VCaP (cell line): ENCODE results near the gene SIMC1.

Experiments
- H3K27ac ChIP-seq: fragments of 450-650 bp; 2 replicates; pipeline ENCODE4 v1.5.1; 2017
- CTCF ChIP-seq: fragments of 450-650 bp; conservative IDR thresholded peaks from 2 replicates; pipeline ENCODE4 v1.5.1; 2017; ENCODE audit warnings: mild to moderate bottlenecking, moderate library complexity

SIMC1 gene

GRCh38 chr5:176352116-176352878 is 114.1 kb downstream of the SIMC1 start:
- no peak for TF ChIP-seq CTCF
- no peak overlapping the region; the same call in 1 of the 2 replicates for H3K27ac ChIP-seq

GRCh38 chr5:176353533-176353932 is 115.3 kb downstream of the SIMC1 start:
- TF ChIP-seq CTCF: no peak
- no peak overlapping the region for H3K27ac ChIP-seq

- TF ChIP-seq CTCF: no peak
- H3K27ac ChIP-seq: no peak overlapping the region
These were observed 117.4 kb downstream of the SIMC1 start for GRCh38 chr5:176355400-176356178.

- no peak overlapping the region for H3K27ac ChIP-seq
- TF ChIP-seq CTCF: no peak
These were observed 117.9 kb downstream of the SIMC1 start for GRCh38 chr5:176356179-176356566.

GRCh38 chr5:176359658-176360057 is 121.4 kb downstream of the SIMC1 start:
- no peak for TF ChIP-seq CTCF
- H3K27ac ChIP-seq: peak overlapping the region; percentile 91

GRCh38 chr5:176360894-176361436 is 122.7 kb downstream of the SIMC1 start:
- H3K27ac ChIP-seq: peak overlapping the region; percentile 91
- TF ChIP-seq CTCF: no peak

GRCh38 chr5:176361437-176362232 is 123.4 kb downstream of the SIMC1 start, which contains the start of gene KIAA1191:
KIAA1191 (minus strand) TSS chr5:176361764; CDS start chr5:176359508, 2,256 bp downstream.
- TF ChIP-seq CTCF: peak; percentile 35
- H3K27ac ChIP-seq: peak within 1 kb of the TSS; percentile 91
